ENCODE data around the gene CAPSL.

DNA sequence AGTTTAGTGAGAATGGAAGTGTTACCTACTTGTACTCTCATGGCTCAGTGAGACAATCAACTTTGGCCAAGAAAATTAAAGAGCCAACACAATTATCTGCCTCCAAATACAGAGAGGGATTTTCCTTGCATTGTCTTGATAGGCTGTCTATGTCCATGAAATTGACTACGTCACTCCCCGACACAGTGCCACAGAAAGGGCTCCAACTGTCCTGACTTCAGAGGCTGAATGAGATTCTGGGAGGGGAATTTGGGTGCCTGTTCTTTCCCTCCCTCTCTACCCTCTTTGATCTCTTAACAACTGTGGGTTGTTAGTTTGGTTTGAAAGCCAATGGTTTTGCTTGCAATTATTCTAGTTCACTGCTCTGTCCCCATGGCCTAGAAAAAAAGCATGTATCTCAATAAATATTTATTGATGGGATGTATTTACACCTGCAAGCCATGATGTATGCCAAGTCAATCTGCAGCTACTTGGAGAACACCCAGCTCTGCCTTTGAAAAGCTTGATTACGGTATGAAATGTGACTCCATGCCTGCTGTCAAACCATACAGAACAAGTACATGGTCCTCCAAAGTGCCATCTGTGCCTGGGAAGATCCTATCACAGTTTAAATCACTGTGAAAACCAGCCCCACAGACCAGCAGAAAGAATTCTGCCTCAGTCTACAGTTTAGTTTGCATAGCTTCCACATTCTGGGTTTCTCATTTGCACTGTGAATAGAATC, 37.3 kb downstream of the CAPSL start:
- TF ChIP-seq, protein P1, sequence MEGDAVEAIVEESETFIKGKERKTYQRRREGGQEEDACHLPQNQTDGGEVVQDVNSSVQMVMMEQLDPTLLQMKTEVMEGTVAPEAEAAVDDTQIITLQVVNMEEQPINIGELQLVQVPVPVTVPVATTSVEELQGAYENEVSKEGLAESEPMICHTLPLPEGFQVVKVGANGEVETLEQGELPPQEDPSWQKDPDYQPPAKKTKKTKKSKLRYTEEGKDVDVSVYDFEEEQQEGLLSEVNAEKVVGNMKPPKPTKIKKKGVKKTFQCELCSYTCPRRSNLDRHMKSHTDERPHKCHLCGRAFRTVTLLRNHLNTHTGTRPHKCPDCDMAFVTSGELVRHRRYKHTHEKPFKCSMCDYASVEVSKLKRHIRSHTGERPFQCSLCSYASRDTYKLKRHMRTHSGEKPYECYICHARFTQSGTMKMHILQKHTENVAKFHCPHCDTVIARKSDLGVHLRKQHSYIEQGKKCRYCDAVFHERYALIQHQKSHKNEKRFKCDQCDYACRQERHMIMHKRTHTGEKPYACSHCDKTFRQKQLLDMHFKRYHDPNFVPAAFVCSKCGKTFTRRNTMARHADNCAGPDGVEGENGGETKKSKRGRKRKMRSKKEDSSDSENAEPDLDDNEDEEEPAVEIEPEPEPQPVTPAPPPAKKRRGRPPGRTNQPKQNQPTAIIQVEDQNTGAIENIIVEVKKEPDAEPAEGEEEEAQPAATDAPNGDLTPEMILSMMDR (IDR thresholded peaks at IDR 0.05; ENCODE audit: poor library complexity) = no peak
- TF ChIP-seq EZH2 (IDR thresholded peaks at IDR 0.05; ENCODE audit: borderline replicate concordance) (no peak), EZH2phosphoT487 (IDR thresholded peaks at IDR 0.05; ENCODE audit: low read depth, severe bottlenecking, unreplicated experiment) (no peak)
